ENCODE data around the gene MELTF.

MELTF gene

GRCh38 chr3:197010556-197011351 lies 18.9 kb downstream of the MELTF start:
- Histone ChIP-seq H3K4me1 (ENCODE audit: control insufficient read depth in 1 of 2, insufficient read depth in 1 of 2, low read depth in 1 of 2, low read length in 1 of 2) (no peaks in the 10 kb centered on the region), H3K9me3 (no peaks in the 10 kb centered on the region), H3K27me3 (no peaks in the 10 kb centered on the region), H3K4me3 (ENCODE audit: low read depth in 1 of 2, low read length in 1 of 2) (no peak overlapping the region), H3K36me3 (no peaks in the 10 kb centered on the region), H3K27ac (no peak overlapping the region)
- no peak for TF ChIP-seq CTCF (IDR thresholded peaks at IDR 0.05)

GRCh38 chr3:197009532-197010019 lies 20.0 kb downstream of the MELTF start:
- Histone ChIP-seq H3K9me3 (no peaks in the 10 kb centered on the region), H3K4me1 (ENCODE audit: control insufficient read depth in 1 of 2, insufficient read depth in 1 of 2, low read depth in 1 of 2, low read length in 1 of 2) (no peaks in the 10 kb centered on the region), H3K27me3 (peaks cover 5% of the 10 kb centered on the region), H3K4me3 (ENCODE audit: low read depth in 1 of 2, low read length in 1 of 2) (no peak overlapping the region), H3K27ac (no peak overlapping the region), H3K36me3 (no peaks in the 10 kb centered on the region)
- TF ChIP-seq CTCF (IDR thresholded peaks at IDR 0.05) = no peak

GRCh38 chr3:197008436-197009209 lies 21.0 kb downstream of the MELTF start:
- H3K4me1 ChIP-seq (ENCODE audit: control insufficient read depth in 1 of 2, insufficient read depth in 1 of 2, low read depth in 1 of 2, low read length in 1 of 2) = peaks cover 3 to 7% of the 10 kb centered on the region in 2 experiments
- H3K9me3 ChIP-seq = no peaks in the 10 kb centered on the region
- TF ChIP-seq CTCF (IDR thresholded peaks at IDR 0.05) = no peak
- H3K36me3 ChIP-seq = no peaks in the 10 kb centered on the region
- no peak overlapping the region for H3K27ac ChIP-seq
- H3K4me3 ChIP-seq (ENCODE audit: low read depth in 1 of 2, low read length in 1 of 2) = no peak overlapping the region
- peaks cover 14% of the 10 kb centered on the region for H3K27me3 ChIP-seq

- Histone ChIP-seq H3K4me3 (ENCODE audit: low read depth in 1 of 2, low read length in 1 of 2) (no peak overlapping the region), H3K27ac (no peak overlapping the region), H3K4me1 (ENCODE audit: control insufficient read depth in 1 of 2, insufficient read depth in 1 of 2, low read depth in 1 of 2, low read length in 1 of 2) (peaks cover 6 to 9% of the 10 kb centered on the region in 2 experiments), H3K36me3 (no peaks in the 10 kb centered on the region), H3K9me3 (no peaks in the 10 kb centered on the region), H3K27me3 (peaks cover 17% of the 10 kb centered on the region)
- TF ChIP-seq CTCF (IDR thresholded peaks at IDR 0.05) = no peak
These were observed 21.7 kb downstream of the MELTF start for GRCh38 chr3:197007953-197008352.

GRCh38 chr3:197007296-197007940 lies 22.2 kb downstream of the MELTF start:
- Histone ChIP-seq H3K9me3 (no peaks in the 10 kb centered on the region), H3K27me3 (peaks cover 19% of the 10 kb centered on the region), H3K4me3 (ENCODE audit: low read depth in 1 of 2, low read length in 1 of 2) (no peak overlapping the region), H3K4me1 (ENCODE audit: control insufficient read depth in 1 of 2, insufficient read depth in 1 of 2, low read depth in 1 of 2, low read length in 1 of 2) (peaks cover 6 to 12% of the 10 kb centered on the region in 2 experiments), H3K36me3 (no peaks in the 10 kb centered on the region), H3K27ac (no peak overlapping the region)
- TF ChIP-seq CTCF (IDR thresholded peaks at IDR 0.05) = no peak

Data from neutrophil (primary cell).